Central memory CD8-positive, alpha-beta T cell (primary cell): Measurements from ENCODE around the gene SMNDC1.

Experiments
- ATAC-seq: fragments of 150-1000 bp; cut with Tn5 transposase; replicated peaks from 2 replicates; pipeline ENCODE4 v1.10.0; 2022; ENCODE audit warnings: mild to moderate bottlenecking, moderate FRiP score, moderate number of reproducible peaks; ENCODE audit not compliant: poor library complexity, severe bottlenecking; ENCODE audit errors: extremely low read depth
- DNase-seq, 2 donors: peaks; one replicate each; pipeline ENCODE4 v3.0.0; 2021; ENCODE audit warnings: low spot score in 2 of 2
- H3K27ac Mint-ChIP-seq: one replicate; pipeline ENCODE4 v1.8.0; 2022; ENCODE audit warnings: low read depth, mild to moderate bottlenecking, moderate library complexity, mixed read lengths
- H3K27me3 Mint-ChIP-seq: one replicate; pipeline ENCODE4 v1.8.0; 2022; ENCODE audit warnings: mixed read lengths
- H3K36me3 Mint-ChIP-seq: one replicate; pipeline ENCODE4 v1.8.0; 2022; ENCODE audit warnings: mild to moderate bottlenecking, moderate library complexity, mixed read lengths; ENCODE audit not compliant: insufficient read depth
- H3K4me1 Mint-ChIP-seq: one replicate; pipeline ENCODE4 v1.8.0; 2022; ENCODE audit warnings: mixed read lengths
- H3K4me3 Mint-ChIP-seq: one replicate; pipeline ENCODE4 v1.8.0; 2022; ENCODE audit warnings: mild to moderate bottlenecking, moderate library complexity, mixed read lengths
- H3K9me3 Mint-ChIP-seq: one replicate; pipeline ENCODE4 v1.8.0; 2022; ENCODE audit warnings: mixed read lengths

Gene SMNDC1

DNA sequence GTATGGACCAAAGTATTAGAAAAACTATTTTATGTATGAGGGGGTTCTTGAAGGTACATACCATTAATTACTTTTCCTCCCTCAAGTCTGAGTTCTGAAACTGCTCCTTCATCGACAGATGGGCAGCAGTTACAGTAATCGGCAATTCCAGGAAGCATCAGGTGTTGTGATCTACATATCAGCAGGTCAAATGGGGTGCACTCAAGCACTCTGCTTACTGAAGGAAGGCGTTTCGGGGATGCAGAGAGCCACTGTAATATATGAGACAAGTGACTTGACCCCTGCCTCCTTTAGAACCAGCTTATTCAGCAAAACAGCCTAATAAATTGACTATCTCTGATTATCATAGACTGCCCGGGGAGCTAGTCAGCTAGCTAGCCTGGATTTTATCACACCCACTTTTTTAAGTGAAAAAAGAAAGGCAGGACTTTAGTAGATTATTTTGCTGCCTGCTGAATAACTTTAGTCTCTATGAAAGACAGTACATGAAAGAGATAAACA lies 4.2 kb downstream of the SMNDC1 start:
- ATAC-seq (no peak), DNase-seq (no peak)
- H3K27me3 Mint-ChIP-seq = no peaks in the 10 kb centered on the region
- H3K9me3 Mint-ChIP-seq = no peaks in the 10 kb centered on the region
- H3K36me3 Mint-ChIP-seq = peaks cover 69% of the 10 kb centered on the region
- peaks cover 39% of the 10 kb centered on the region for H3K4me1 Mint-ChIP-seq
- peak overlapping the region; percentile 81 for H3K27ac Mint-ChIP-seq
- H3K4me3 Mint-ChIP-seq = no peak overlapping the region

DNA sequence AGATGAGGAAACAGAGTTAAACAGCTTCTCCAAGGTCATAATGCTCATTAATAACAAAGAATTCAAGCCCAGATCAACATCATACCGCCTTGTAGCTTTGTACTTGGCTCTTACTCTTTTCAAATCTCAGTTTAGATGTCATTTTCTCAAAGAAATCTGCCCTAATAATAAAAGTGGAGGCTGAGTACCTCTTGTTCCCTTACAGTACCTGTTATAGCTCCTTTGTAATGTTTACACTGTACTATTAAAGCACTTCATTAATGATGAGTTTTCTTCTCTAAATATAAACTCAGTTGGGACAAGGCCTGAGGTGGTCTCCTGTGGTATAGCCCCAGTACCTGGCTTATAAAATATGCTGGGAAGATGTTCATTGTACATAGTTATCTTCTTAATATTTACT lies 7.8 kb downstream of the SMNDC1 start:
- Mint-ChIP-seq H3K27me3 (no peaks in the 10 kb centered on the region), H3K9me3 (no peaks in the 10 kb centered on the region), H3K4me3 (no peak overlapping the region), H3K36me3 (peaks cover 81% of the 10 kb centered on the region), H3K4me1 (peaks cover 24% of the 10 kb centered on the region), H3K27ac (peak overlapping the region; percentile 19)
- DNase-seq = no peak
- ATAC-seq = no peak

DNA sequence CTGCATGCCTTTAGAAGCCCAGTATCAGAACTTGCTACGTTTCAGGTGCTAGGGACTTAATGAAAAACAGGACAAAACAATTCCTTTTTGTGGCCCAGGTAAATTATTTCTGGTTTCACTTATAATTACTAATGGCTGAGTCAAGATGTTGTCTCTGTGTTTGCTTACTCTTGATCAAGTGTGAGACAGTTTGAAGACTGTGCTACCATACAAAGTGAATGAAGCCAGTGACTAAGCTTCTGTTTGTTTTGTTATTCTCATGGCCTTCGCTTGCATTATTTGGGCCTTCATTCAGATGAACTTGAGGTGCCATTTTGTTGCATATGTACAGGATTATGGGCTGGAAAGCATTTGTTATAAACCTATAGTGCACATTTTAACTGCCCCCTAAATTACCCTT lies 17.9 kb downstream of the SMNDC1 start:
- H3K27me3 Mint-ChIP-seq = no peaks in the 10 kb centered on the region
- peaks cover 25% of the 10 kb centered on the region for H3K36me3 Mint-ChIP-seq
- no peak overlapping the region for H3K27ac Mint-ChIP-seq
- DNase-seq = no peak
- no peaks in the 10 kb centered on the region for H3K4me1 Mint-ChIP-seq
- no peaks in the 10 kb centered on the region for H3K9me3 Mint-ChIP-seq
- H3K4me3 Mint-ChIP-seq = no peak overlapping the region
- no peak for ATAC-seq

DNA sequence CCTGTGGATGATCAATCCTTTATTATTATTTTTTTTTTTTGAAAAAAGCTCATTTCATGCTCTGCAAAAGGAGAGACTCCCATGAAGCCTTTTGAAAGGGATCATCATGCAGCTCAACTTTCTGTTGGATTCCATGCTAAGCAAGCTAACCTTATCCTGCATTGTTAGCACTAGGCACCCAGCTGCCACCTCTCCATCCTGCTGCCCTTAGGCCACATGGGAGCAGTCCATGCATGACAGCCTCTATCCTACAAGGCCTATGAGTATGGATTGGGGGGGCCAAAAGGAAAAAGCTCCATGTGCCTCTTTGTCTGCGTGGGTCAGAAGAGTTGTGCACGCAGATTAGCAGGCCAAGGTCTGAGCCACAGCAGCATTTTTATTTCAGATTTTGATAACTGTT lies 19.2 kb downstream of the SMNDC1 start:
- H3K27me3 Mint-ChIP-seq = no peaks in the 10 kb centered on the region
- DNase-seq (no peak), ATAC-seq (no peak)
- peaks cover 21% of the 10 kb centered on the region for H3K36me3 Mint-ChIP-seq
- no peaks in the 10 kb centered on the region for H3K4me1 Mint-ChIP-seq
- no peak overlapping the region for H3K27ac Mint-ChIP-seq
- H3K4me3 Mint-ChIP-seq = no peak overlapping the region
- no peaks in the 10 kb centered on the region for H3K9me3 Mint-ChIP-seq

DNA sequence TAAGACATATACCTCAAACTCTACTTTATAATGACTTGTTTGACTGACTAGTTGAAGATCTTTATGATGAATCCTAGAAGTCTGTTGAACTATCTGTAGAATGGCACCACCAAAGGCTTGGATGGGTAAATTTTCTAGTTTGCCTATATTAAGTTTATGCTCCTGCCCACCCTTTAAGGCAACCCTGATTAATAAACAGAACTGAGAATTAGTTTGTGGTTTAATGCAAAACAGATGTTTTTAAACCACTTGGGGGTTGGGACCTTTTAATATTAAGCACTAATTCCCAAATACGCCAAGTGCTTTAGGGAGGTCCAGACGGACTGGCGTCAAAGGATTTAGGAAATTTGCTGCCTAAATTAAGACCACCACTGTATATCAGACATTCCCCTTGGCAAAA lies 20.5 kb downstream of the SMNDC1 start:
- no peak overlapping the region for H3K4me3 Mint-ChIP-seq
- H3K9me3 Mint-ChIP-seq = no peaks in the 10 kb centered on the region
- no peak overlapping the region for H3K27ac Mint-ChIP-seq
- H3K27me3 Mint-ChIP-seq = no peaks in the 10 kb centered on the region
- no peak for DNase-seq
- peaks cover 21% of the 10 kb centered on the region for H3K36me3 Mint-ChIP-seq
- H3K4me1 Mint-ChIP-seq = no peaks in the 10 kb centered on the region
- ATAC-seq = no peak

DNA sequence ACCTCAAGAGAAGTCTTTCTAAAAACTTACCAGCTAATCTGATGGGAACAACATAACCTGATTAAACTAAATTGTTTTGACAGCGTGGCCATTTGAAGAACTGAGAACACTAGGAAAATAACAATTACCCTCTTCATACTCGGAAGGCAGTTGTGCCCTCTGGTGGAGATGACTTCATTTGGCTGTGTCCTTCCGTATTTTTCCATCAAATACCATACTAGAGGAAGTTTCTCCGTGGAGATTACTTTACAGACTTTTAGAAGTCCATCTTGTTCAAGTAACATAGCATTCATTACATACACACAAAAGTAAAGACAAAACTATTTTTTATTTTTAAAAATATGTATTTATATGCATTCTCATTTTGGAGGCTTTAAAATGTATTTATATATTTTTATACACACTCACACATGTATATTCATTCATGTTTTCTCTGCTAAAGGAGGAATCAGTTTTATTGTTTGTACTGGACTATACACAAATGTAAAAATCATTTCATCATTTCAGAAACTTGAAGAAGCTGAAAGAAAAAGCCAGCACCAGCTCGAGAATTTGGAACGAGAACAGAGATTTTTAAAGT lies 25.2 kb downstream of the SMNDC1 start:
- Mint-ChIP-seq H3K9me3 (no peaks in the 10 kb centered on the region), H3K4me3 (no peak overlapping the region), H3K27me3 (peaks cover 10% of the 10 kb centered on the region), H3K27ac (no peak overlapping the region), H3K4me1 (no peaks in the 10 kb centered on the region), H3K36me3 (peaks cover 6% of the 10 kb centered on the region)
- ATAC-seq = no peak
- peak in 1 of 2 donors; percentile 23 for DNase-seq

DNA sequence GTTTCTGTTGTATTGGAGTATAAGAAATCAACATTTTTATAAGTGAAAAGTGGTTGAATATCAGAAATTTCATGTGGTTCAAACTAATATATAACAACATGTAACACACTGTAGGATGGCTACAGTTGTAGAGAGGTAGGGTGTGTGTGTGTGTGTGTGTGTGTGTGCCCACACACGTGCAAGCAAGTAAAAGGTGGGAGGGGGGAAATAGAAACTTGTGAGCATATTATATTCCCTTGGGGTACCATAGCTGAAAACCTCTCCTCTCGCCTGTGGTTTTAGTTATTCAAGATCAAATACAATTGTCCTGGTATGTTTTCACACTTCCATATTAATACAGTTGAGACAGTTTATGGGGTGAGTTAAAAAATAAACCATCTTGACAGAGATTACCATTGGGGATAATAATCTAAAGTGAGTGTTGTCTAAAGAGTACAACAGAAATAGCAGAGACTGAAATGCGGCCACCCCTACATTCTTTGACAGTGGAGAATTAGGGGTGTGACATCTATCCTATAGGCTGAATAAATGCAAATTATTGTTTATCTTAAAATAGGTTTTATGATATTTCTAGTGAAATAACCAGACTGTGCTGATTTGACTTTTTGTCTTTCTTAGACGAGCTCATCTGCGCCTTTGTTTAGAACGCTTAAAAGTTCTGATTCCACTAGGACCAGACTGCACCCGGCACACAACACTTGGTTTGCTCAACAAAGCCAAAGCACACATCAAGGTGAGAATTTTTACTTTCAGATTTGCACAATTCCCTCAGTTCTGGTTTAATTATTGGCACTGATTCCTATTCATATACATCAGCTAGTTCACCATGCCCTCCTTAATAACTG lies 25.9 kb downstream of the SMNDC1 start:
- Mint-ChIP-seq H3K4me1 (peaks cover under 1% of the 10 kb centered on the region), H3K4me3 (no peak overlapping the region), H3K27ac (no peak overlapping the region), H3K36me3 (peaks cover 5% of the 10 kb centered on the region), H3K9me3 (no peaks in the 10 kb centered on the region), H3K27me3 (peaks cover 10% of the 10 kb centered on the region)
- ATAC-seq (no peak), DNase-seq (no peak)

DNA sequence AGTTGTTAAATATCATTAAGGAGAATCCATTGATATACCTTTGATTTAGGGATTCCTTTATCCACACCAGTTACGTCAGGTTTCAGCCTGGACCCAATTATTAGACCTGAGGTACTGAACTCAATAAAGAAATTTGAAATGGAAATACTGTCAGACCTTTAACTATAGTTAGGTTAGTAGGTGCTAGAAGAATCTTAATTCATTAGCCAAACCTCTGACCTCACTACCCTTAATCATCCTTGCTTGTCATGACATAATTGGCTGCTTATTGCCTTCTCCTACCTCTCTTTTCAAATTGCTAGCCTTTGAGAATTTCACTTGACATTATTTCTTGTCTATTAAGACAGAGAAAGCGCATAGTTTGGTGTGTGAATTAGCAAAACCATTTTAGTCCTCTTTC lies 27.1 kb downstream of the SMNDC1 start:
- H3K4me1 Mint-ChIP-seq = peaks cover 7% of the 10 kb centered on the region
- DNase-seq (no peak), ATAC-seq (no peak)
- H3K9me3 Mint-ChIP-seq = no peaks in the 10 kb centered on the region
- no peak overlapping the region for H3K27ac Mint-ChIP-seq
- no peak overlapping the region for H3K4me3 Mint-ChIP-seq
- H3K27me3 Mint-ChIP-seq = peaks cover 10% of the 10 kb centered on the region
- peaks cover 5% of the 10 kb centered on the region for H3K36me3 Mint-ChIP-seq

DNA sequence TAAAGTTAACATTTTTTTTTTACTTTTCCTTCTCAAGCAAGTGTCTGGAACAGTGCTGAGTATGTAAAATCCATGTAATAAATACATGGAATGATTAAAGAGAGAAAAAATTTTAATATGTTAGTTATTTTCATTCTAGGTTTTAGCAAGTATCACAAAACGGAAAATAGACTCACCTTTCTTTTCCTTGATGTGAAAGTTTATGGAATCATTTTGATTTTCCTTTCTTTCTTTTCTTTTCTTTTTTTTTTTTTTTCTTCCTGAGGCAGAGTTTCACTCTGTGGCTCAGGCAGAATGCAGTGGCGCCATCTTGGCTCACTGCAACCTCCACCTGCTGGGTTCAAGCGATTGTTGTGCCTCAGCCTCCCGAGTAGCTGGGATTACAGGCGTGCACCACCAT lies 28.1 kb downstream of the SMNDC1 start:
- DNase-seq = no peak
- ATAC-seq = no peak
- Mint-ChIP-seq H3K4me3 (no peak overlapping the region), H3K27me3 (peaks cover 10% of the 10 kb centered on the region), H3K27ac (no peak overlapping the region), H3K36me3 (peaks cover 5% of the 10 kb centered on the region), H3K9me3 (no peaks in the 10 kb centered on the region), H3K4me1 (peaks cover 7% of the 10 kb centered on the region)

DNA sequence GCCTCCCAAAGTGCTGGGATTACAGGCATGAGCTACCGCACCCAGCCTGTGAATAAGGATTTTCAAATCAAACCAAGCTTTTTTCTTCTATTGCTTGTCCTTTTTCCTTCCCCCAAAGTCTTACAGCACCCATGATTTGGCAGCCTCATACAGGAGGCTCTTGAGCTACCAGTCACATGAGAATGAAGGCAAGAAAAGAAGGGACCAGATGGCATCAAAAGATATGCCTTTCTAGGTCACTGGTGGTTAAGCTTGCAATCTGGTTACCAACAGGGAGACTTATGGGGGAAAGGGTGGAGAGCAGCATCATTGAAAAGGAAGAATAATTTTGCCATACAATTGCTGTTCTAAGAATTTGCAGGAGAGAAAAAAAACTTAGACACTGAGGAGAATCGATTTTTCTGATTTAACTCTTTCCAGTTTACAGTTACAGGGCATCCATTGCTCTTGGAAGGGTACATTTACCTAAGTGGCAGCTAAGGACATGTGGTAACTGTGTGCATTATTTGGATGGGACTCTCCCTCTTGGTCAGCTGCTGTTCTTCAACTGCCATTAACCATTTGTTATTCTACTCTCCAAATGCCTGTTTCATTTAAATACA lies 29.5 kb downstream of the SMNDC1 start:
- Mint-ChIP-seq H3K27ac (no peak overlapping the region), H3K9me3 (no peaks in the 10 kb centered on the region), H3K36me3 (peaks cover under 1% of the 10 kb centered on the region), H3K4me1 (peaks cover 7% of the 10 kb centered on the region), H3K27me3 (peaks cover 10% of the 10 kb centered on the region), H3K4me3 (no peak overlapping the region)
- DNase-seq (no peak), ATAC-seq (no peak)

DNA sequence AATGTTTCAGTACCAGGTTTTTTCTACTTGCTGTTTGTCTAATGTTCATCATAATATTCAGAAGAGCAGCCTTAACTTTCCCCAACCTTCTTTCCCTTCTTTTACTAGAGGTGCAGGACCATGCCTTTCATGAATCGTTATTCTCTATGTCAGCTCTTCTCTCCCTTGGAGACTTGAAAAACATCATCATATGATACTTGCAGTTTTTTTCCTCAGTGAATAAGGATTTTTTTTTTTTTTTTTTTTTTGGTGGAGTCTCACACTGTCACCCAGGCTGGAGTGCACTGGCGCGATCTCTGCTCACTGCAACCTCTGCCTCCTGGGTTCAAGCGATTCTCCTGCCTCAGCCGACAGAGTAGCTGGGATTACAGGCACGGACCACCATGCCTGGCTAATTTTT lies 30.1 kb downstream of the SMNDC1 start:
- peaks cover 12% of the 10 kb centered on the region for H3K4me1 Mint-ChIP-seq

DNA sequence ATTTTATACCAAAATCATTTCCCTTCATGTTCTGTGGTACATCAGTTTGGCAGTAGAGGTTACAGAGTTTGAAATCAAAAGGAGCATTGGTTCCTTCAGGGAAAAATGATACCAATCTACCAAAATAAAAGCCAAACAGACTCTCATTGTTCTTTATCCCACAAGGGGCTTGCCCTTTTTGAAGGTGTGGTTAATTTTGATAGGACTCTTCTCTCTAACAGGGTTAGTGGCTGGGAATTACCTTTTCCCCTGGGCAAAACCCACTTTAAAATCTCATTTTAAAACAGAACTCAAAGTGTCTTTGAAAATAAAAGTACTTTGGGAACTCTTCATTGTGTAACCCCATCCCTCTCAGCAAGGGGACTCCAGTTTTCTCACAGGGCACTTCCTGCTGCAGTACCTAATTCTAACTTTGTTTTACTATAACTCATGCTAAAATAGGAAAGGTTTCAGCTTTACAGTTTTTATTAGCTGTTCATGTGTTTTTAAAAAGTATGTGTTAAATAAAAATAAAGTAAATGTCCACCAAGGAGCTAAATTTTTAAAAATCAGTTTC lies 30.6 kb downstream of the SMNDC1 start:
- ATAC-seq = no peak
- no peak for DNase-seq
- Mint-ChIP-seq H3K9me3 (no peaks in the 10 kb centered on the region), H3K36me3 (peaks cover 1% of the 10 kb centered on the region), H3K4me1 (peaks cover 17% of the 10 kb centered on the region), H3K27me3 (peaks cover 10% of the 10 kb centered on the region), H3K4me3 (no peak overlapping the region), H3K27ac (no peak overlapping the region)

More for the DNA sequence above, 30.1 kb downstream of the SMNDC1 start:
- no peak overlapping the region for H3K4me3 Mint-ChIP-seq
- DNase-seq (no peak), ATAC-seq (no peak)
- no peaks in the 10 kb centered on the region for H3K9me3 Mint-ChIP-seq
- no peak overlapping the region for H3K27ac Mint-ChIP-seq
- no peaks in the 10 kb centered on the region for H3K36me3 Mint-ChIP-seq
- H3K27me3 Mint-ChIP-seq = peaks cover 10% of the 10 kb centered on the region
